OCI-LY3 (cell line): Measurements from ENCODE around the gene RAB11FIP4.

Source experiments
- H2AFZ ChIP-seq: fragments of 200-600, 300-600 bp; shearing (Covaris generic); 2 replicates; pipeline ENCODE4 v1.6.0; 2014; ENCODE audit warnings: antibody characterized with exemption, low read depth, low read length
- H3K27ac ChIP-seq: fragments of 200-600, 300-600 bp; sonication (generic); 2 replicates; pipeline ENCODE4 v1.5.1; 2014; ENCODE audit warnings: mild to moderate bottlenecking, low read length, moderate library complexity, mixed read lengths
- H3K27me3 ChIP-seq: fragments of 200-600, 300-600 bp; sonication (generic); 2 replicates; pipeline ENCODE4 v1.6.1; 2014; ENCODE audit warnings: low read depth, low read length, mixed read lengths
- H3K36me3 ChIP-seq: fragments of 200-600, 300-600 bp; sonication (generic); replicated peaks from 2 replicates; pipeline ENCODE3; 2014; ENCODE audit warnings: low read depth, low read length, mixed read lengths
- H3K4me1 ChIP-seq: fragments of 300-600, 200-600 bp; sonication (generic); 2 replicates; pipeline ENCODE4 v1.6.1; 2014; ENCODE audit warnings: low read length, mixed read lengths
- H3K4me2 ChIP-seq: fragments of 200-600, 300-600 bp; sonication (generic); 2 replicates; pipeline ENCODE4 v1.6.1; 2014; ENCODE audit warnings: low read length, mixed read lengths
- H3K4me3 ChIP-seq: fragments of 300-600, 200-600 bp; sonication (generic); 2 replicates; pipeline ENCODE4 v1.5.1; 2014; ENCODE audit warnings: antibody characterized with exemption, mild to moderate bottlenecking, low read length, moderate library complexity
- H3K79me2 ChIP-seq: fragments of 300-600, 200-600 bp; shearing (Covaris generic); 2 replicates; pipeline ENCODE4 v1.6.1; 2014; ENCODE audit warnings: mild to moderate bottlenecking, low read length, mixed read lengths
- H3K9ac ChIP-seq: fragments of 300-600, 200-600 bp; shearing (Covaris generic); 2 replicates; pipeline ENCODE4 v1.6.0; 2014; ENCODE audit warnings: mild to moderate bottlenecking, low read length, moderate library complexity
- H3K9me3 ChIP-seq: fragments of 200-600, 300-600 bp; shearing (Covaris generic); 2 replicates; pipeline ENCODE4 v1.6.1; 2014; ENCODE audit warnings: low read length, mixed read lengths; ENCODE audit not compliant: insufficient read depth
- H4K20me1 ChIP-seq: fragments of 200-600, 300-600 bp; sonication (generic); 2 replicates; pipeline ENCODE4 v1.6.1; 2016; ENCODE audit warnings: low read length, mixed read lengths; ENCODE audit not compliant: insufficient read depth
- EZH2phosphoT487 ChIP-seq: fragments of 200-600 bp; shearing (Covaris generic); IDR thresholded peaks from 2 replicates; pipeline ENCODE4 v1.6.1; 2018; ENCODE audit warnings: antibody characterized with exemption, mixed run types, low read depth
- TF ChIP-seq, protein P1 (sequence below): fragments of 200-600, 300-600 bp; sonication (generic); IDR thresholded peaks from 2 replicates; pipeline ENCODE4 v1.5.1; 2014; ENCODE audit warnings: antibody characterized with exemption, low read length, low read depth

The RAB11FIP4 gene

DNA sequence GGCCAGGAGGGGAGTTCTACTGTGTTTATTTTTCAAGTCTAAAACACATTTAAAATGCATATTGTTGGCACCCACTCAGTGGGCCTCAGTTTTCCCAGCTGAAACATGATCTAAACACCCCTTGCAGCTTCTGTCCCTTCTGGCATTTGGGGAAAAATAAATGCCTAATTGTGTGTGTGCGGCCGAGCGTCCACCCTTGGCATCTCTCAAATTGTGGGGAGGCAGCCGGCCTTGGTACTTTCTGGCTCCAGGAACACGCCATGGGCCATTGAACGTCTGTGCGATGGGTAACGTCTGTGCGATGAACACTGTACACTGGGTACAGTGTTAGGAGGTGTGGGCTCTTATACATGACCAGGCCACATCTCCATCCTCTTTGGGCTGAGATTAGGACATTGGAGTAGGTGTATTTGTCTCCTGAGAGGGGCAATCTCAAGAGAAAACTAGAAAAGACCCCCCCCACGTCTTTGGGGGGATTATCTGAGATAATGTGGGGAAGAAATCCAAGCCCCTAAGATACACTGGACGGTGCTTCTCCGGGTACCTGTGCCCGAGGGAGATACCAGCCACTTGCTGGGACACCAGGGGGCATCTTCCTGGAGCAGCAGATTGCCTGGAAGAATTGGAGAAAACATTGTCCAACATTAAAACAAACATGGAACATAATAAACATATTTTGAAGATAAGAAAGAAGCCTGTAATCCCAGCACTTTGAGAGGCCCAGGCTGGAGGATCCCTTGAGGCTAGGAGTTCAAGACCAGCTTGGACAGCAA is 54.9 kb downstream of the RAB11FIP4 start:
- Histone ChIP-seq H3K36me3 (no peaks in the 10 kb centered on the region), H3K9ac (no peak overlapping the region), H4K20me1 (no peaks in the 10 kb centered on the region), H3K4me3 (no peak overlapping the region), H3K4me2 (no peak overlapping the region), H3K27me3 (no peaks in the 10 kb centered on the region), H3K79me2 (no peaks in the 10 kb centered on the region), H2AFZ (no peak overlapping the region), H3K9me3 (no peaks in the 10 kb centered on the region), H3K27ac (no peak overlapping the region), H3K4me1 (peaks cover 4% of the 10 kb centered on the region)
- TF ChIP-seq EZH2phosphoT487 = no peak
- TF ChIP-seq, protein P1, sequence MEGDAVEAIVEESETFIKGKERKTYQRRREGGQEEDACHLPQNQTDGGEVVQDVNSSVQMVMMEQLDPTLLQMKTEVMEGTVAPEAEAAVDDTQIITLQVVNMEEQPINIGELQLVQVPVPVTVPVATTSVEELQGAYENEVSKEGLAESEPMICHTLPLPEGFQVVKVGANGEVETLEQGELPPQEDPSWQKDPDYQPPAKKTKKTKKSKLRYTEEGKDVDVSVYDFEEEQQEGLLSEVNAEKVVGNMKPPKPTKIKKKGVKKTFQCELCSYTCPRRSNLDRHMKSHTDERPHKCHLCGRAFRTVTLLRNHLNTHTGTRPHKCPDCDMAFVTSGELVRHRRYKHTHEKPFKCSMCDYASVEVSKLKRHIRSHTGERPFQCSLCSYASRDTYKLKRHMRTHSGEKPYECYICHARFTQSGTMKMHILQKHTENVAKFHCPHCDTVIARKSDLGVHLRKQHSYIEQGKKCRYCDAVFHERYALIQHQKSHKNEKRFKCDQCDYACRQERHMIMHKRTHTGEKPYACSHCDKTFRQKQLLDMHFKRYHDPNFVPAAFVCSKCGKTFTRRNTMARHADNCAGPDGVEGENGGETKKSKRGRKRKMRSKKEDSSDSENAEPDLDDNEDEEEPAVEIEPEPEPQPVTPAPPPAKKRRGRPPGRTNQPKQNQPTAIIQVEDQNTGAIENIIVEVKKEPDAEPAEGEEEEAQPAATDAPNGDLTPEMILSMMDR = no peak

DNA sequence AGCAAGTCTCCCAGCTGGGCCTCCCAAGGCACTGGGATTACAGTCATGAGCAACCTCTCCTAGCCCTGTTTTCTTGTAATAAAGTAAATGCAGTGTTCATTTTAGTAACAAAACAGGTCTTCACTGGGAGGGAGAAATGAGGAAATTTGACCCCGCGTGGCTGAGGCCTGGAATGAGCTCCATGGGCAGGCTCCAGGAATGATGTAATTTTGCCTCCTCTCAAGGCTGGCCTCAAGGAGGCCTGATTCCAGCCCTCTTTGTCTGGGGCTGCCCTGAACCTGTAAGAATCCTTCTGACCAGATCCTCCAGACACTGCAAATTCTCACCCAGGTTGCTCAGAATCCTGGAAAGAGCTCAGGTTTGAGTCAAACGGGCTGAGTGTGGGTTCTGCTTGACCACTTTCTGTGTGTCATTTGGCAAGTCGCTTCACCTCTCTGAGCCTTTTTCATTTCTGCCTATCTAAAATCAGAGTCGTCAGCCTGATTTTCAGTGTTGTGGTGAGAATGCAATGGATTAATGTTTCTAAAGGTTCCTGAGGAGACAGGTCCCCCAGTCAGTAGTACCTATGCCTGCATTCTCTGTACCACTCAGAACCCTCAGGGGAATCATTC is 57.1 kb downstream of the RAB11FIP4 start:
- H2AFZ ChIP-seq = no peak overlapping the region
- TF ChIP-seq EZH2phosphoT487 = no peak
- H4K20me1 ChIP-seq = no peaks in the 10 kb centered on the region
- no peaks in the 10 kb centered on the region for H3K79me2 ChIP-seq
- no peaks in the 10 kb centered on the region for H3K36me3 ChIP-seq
- no peak overlapping the region for H3K4me3 ChIP-seq
- H3K4me1 ChIP-seq = peaks cover 13% of the 10 kb centered on the region
- no peaks in the 10 kb centered on the region for H3K9me3 ChIP-seq
- H3K4me2 ChIP-seq = no peak overlapping the region
- H3K9ac ChIP-seq = no peak overlapping the region
- no peak overlapping the region for H3K27ac ChIP-seq
- no peaks in the 10 kb centered on the region for H3K27me3 ChIP-seq

DNA sequence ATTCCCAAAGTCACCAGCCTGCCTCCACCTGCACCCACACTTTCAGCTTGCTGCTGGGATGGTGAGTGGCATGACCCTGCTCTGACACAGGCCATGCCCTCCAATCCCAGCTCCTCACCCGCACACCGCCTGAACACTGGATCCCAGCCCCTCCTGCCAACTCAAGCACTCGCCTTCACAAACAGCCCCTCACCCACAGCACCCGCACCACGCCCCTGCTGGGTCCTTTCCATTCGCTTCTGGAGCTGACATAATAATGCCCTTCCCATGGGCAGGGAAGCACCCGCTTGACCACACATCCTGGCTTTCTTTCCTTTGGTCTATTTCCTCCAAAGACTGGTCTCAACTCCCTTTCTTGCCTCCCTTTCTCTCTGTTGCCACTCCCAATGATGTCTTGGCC is 57.6 kb downstream of the RAB11FIP4 start:
- peaks cover 13% of the 10 kb centered on the region for H3K4me1 ChIP-seq
- TF ChIP-seq, protein P1 = no peak
- TF ChIP-seq EZH2phosphoT487 = no peak
- no peaks in the 10 kb centered on the region for H3K27me3 ChIP-seq
- no peaks in the 10 kb centered on the region for H4K20me1 ChIP-seq
- no peaks in the 10 kb centered on the region for H3K9me3 ChIP-seq
- no peak overlapping the region for H3K4me2 ChIP-seq
- H3K36me3 ChIP-seq = no peaks in the 10 kb centered on the region
- no peak overlapping the region for H3K27ac ChIP-seq
- no peak overlapping the region for H3K9ac ChIP-seq
- no peak overlapping the region for H2AFZ ChIP-seq
- no peaks in the 10 kb centered on the region for H3K79me2 ChIP-seq
- H3K4me3 ChIP-seq = no peak overlapping the region

DNA sequence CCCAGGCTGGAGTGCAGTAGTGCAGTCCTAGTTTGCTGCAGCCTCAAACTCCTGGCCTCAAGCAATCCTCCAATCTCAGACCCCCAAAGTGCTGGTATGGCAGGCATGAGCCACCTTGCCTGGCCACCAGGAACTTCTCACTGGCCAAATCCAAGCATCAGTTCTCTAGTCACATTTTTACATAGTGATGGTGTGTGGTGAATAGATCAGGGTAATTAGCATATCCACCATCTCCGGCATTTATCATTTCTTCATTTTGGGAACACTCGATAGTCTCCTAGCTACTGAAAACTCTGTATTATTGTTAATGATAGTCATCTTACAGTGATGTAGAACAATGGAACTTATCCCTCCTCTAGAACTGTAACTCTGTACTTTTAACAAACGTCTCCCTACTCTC is 58.3 kb downstream of the RAB11FIP4 start:
- no peaks in the 10 kb centered on the region for H3K79me2 ChIP-seq
- H3K4me2 ChIP-seq = no peak overlapping the region
- H2AFZ ChIP-seq = no peak overlapping the region
- H3K27ac ChIP-seq = no peak overlapping the region
- no peaks in the 10 kb centered on the region for H3K9me3 ChIP-seq
- H3K4me3 ChIP-seq = no peak overlapping the region
- no peak for TF ChIP-seq EZH2phosphoT487
- TF ChIP-seq, protein P1 = no peak
- H3K36me3 ChIP-seq = no peaks in the 10 kb centered on the region
- peaks cover 13% of the 10 kb centered on the region for H3K4me1 ChIP-seq
- H3K27me3 ChIP-seq = no peaks in the 10 kb centered on the region
- H4K20me1 ChIP-seq = no peaks in the 10 kb centered on the region
- H3K9ac ChIP-seq = no peak overlapping the region
